A673 (cell line): Measurements from ENCODE around the gene FREM1.

ENCODE experiments used
- EZH2 ChIP-seq: fragments of 200-600 bp; sonication (generic); IDR thresholded peaks from 2 replicates; pipeline ENCODE4 v1.6.1; 2017; ENCODE audit warnings: borderline replicate concordance, low read depth, mild to moderate bottlenecking, mixed read lengths, antibody characterized with exemption, low read length; ENCODE audit not compliant: poor library complexity, severe bottlenecking
- TF ChIP-seq, protein P1 (sequence below): fragments of 300-800, 200-600 bp; sonication (generic); conservative IDR thresholded peaks from 2 replicates; pipeline ENCODE4 v1.5.1; 2017; ENCODE audit warnings: low read depth, mild to moderate bottlenecking, antibody characterized with exemption, low read length, moderate library complexity, mixed read lengths

DNA sequence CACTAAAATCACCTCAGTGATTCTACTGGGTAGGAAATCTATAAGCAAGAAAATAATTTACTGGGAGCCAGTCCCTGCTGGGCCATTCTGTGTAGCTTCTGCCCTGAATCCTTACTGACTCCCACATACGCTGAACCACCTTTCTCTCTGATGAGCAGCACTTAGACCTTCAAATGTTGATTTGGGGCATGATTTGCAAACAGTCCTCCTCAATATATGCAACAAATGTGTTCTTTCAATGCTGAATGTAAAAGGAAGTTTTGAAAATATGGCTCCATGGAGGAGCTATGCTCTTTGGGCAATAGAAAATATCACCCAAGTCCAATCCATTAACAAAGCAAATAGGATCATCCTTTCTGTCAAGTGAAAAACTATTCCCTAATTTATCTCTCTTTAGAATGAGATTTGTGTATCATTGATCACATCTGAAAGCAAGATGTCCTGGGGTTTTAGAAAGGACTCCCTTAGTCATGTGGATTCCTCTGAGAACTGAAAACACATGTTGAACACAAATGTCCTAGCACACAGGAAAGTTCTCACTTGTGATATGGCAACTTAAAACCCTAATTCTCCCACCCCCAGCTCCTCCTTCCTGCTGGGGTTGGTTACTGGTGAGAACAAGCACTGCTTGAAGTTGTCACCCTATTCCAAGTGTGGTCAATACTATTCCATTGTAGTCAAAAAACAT is 178.8 kb downstream of the FREM1 start:
- TF ChIP-seq, protein P1, sequence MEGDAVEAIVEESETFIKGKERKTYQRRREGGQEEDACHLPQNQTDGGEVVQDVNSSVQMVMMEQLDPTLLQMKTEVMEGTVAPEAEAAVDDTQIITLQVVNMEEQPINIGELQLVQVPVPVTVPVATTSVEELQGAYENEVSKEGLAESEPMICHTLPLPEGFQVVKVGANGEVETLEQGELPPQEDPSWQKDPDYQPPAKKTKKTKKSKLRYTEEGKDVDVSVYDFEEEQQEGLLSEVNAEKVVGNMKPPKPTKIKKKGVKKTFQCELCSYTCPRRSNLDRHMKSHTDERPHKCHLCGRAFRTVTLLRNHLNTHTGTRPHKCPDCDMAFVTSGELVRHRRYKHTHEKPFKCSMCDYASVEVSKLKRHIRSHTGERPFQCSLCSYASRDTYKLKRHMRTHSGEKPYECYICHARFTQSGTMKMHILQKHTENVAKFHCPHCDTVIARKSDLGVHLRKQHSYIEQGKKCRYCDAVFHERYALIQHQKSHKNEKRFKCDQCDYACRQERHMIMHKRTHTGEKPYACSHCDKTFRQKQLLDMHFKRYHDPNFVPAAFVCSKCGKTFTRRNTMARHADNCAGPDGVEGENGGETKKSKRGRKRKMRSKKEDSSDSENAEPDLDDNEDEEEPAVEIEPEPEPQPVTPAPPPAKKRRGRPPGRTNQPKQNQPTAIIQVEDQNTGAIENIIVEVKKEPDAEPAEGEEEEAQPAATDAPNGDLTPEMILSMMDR: no peak
- no peak for TF ChIP-seq EZH2
